Heart left ventricle (tissue), 16 donors: Measurements from ENCODE around the gene LMTK3. TPM values are rescaled to one million over a fixed set of nuclear protein-coding genes. Genes with fewer than 3 reads are reported as not detected.
"Not testable (repeated sequence)": the region's sequence is repeated elsewhere in the genome, so short reads cannot be mapped to it uniquely, and the experiment has no call there.

ENCODE experiments used
- ATAC-seq, 4 donors: fragments of 200-7000 bp; cut with Tn5 transposase; one replicate each; pipeline ENCODE4 v1.9.1; 2020 to 2022; ENCODE audit warnings: moderate library complexity in 4 of 4, mild to moderate bottlenecking in 3 of 4, moderate number of reproducible peaks in 1 of 4
- DNase-seq, 5 donors: peaks; one replicate each; pipeline ENCODE4 v3.0.0-alpha.2; 2020
- H3K27ac ChIP-seq, 12 donors: fragments of 200-600 bp; sonication (generic) in 4 of 12; one replicate each; pipeline versions ENCODE4 v1.5.0 to v1.8.0; 2016 to 2022; ENCODE audit warnings: mild to moderate bottlenecking in 2 of 12
- H3K27me3 ChIP-seq, 9 donors: fragments of 200-600 bp; sonication (generic) in 2 of 9; one replicate each; pipeline versions ENCODE4 v1.5.1 to v1.8.0; 2016 to 2022; ENCODE audit warnings: mild to moderate bottlenecking in 3 of 9
- H3K36me3 ChIP-seq, 9 donors: fragments of 200-600 bp; sonication (generic) in 2 of 9; one replicate each; pipeline versions ENCODE4 v1.5.0 to v1.8.0; 2018 to 2022; ENCODE audit warnings: mild to moderate bottlenecking in 2 of 9
- H3K4me1 ChIP-seq, 12 donors: fragments of 200-600 bp; sonication (generic) in 4 of 12; one replicate each; pipeline versions ENCODE4 v1.5.0 to v1.8.0; 2016 to 2022; ENCODE audit warnings: mild to moderate bottlenecking in 3 of 12
- H3K4me3 ChIP-seq, 12 donors: fragments of 200-600 bp; sonication (generic) in 4 of 12; one replicate each; pipeline versions ENCODE4 v1.5.0 to v1.8.0; 2017 to 2022; ENCODE audit warnings: mild to moderate bottlenecking in 9 of 12, moderate library complexity in 4 of 12
- H3K9me3 ChIP-seq, 12 donors: fragments of 200-600 bp; sonication (generic) in 4 of 12; one replicate each; pipeline versions ENCODE4 v1.5.0 to v1.8.0; 2016 to 2022; ENCODE audit warnings: mild to moderate bottlenecking in 1 of 12
- CTCF ChIP-seq, 12 donors: fragments of 200-600 bp; sonication (generic) in 4 of 12; IDR thresholded peaks; one replicate each; pipeline versions ENCODE4 v1.5.0 to v1.8.0; 2018 to 2022; ENCODE audit warnings: antibody characterized with exemption in 12 of 12, mild to moderate bottlenecking in 5 of 12
- POLR2A ChIP-seq, 2 donors: fragments of 450-650 bp; IDR thresholded peaks; one replicate each; pipeline ENCODE4 v1.6.1; 2017; ENCODE audit warnings: antibody characterized with exemption in 2 of 2, mild to moderate bottlenecking in 2 of 2, moderate library complexity in 2 of 2
- WGBS, 4 donors: extraction: QIAGEN DNeasy Blood & Tissue Kit in 2 of 4; methylation state at CpG; one replicate each; pipeline versions ENCODE4 v1.1.5 to v1.1.7; 2013 to 2018; 5-methylcytosine and 5-hydroxymethylcytosine counted together
- intact Hi-C, 10 donors: fragments of 100-400 bp; cut with DNase I; formaldehyde crosslinking; loops; one replicate each; pipeline versions ENCODE4 v1.11.1 to v1.14.2; 2022
- polyA plus RNA-seq, 2 donors: library from polyadenylated mRNA; stranded (reverse); fragments of 200-250 nt; gene quantifications; one replicate each; pipeline ENCODE4 v1.2.3, GENCODE V29; 2013
- total RNA-seq, 9 donors: library from RNA; depleted of rRNA in 2 of 9; stranded (reverse); fragments of >200 nt in 2 of 9; fragmentation: NEBNext Ultra II Directional in 3 of 9; extraction: Animal tissue kit (Norgen Biotek cat#: 25700) in 3 of 9; gene quantifications; one replicate each; pipeline versions ENCODE4 v1.1.0 to v1.2.4, GENCODE V29; 2016 to 2023
- donor health status: ischemic (EF 13 %, LVEDD 7.1; RV severe dilation, severe dysfunction).
- donor health status: healthy with polysubstance abuse.
- donor health status: DM: no; HTN: yes; CAD: no.
- donor health status: DM: no; HTN: no; CAD: no.
- donor health status: ischemic (EF 25% LVEDD 6.9; RV normal size, moderate dysfunction).
- donor health status: ischemic (EF 25% LVEDD 5.7; RV mildly dilated, moderate dysfunction).
- donor health status: healthy.
- donor health status: DM: yes; HTN: yes; CAD: no.
- donor health status: ischemic (EF 35%, LVEDD 5.7; RV mildly dilated, moderate dysfunction).
- donor health status: nonischemic (EF 11% LVEDD 7.7; RV severe dilation, severe dysfunction).
- donor health status: DM: yes; HTN: yes; CAD: no.
- donor health status: PGD.
- donor health status: ischemic (EF 29% LVEDD 5.4; RV normal size, mild dysfunction).
- donor health status: nonischemic (EF 23%, LVEDD 6.1; RV moderate dilation, normal function).

LMTK3 gene
- total and polyA plus RNA-seq, 11 donors: 0.19 to 1.9 (median 1.3) TPM

- TF ChIP-seq CTCF (IDR thresholded peaks at IDR 0.05) (no peak), POLR2A (IDR thresholded peaks at IDR 0.05) (no peak)
- ATAC-seq: no peak
- no peak overlapping the region for H3K27ac ChIP-seq
- intact Hi-C loops: no loop called here
- WGBS, 4 donors: 93 to 97% (median 95%) methylated on average over 4 of the region's 4 CpGs
- peak in 1 of 5 donors; percentile 7 for DNase-seq
- no peaks in the 10 kb centered on the region for H3K4me1 ChIP-seq
- peaks cover 0 to 4% (median 0%) of the 10 kb centered on the region in 9 donors for H3K27me3 ChIP-seq
- peaks cover 0 to 51% (median 25%) of the 10 kb centered on the region in 12 donors for H3K9me3 ChIP-seq
- H3K4me3 ChIP-seq: no peak overlapping the region
- H3K36me3 ChIP-seq: no peaks in the 10 kb centered on the region
Measured at GRCh38 chr19:48529156-48529555, 17.5 kb upstream of the LMTK3 start.

GRCh38 chr19:48524732-48525131 is 13.1 kb upstream of the LMTK3 start:
- TF ChIP-seq POLR2A (IDR thresholded peaks at IDR 0.05): no peak
- TF ChIP-seq CTCF (IDR thresholded peaks at IDR 0.05): no peak
- intact Hi-C loops: no loop called here
- ATAC-seq (no peak), DNase-seq (peak in 1 of 5 donors; percentile 10)
- 90 to 95% (median 95%) methylated on average over 5 of the region's 5 CpGs for WGBS, 4 donors
- peaks cover 0 to 53% (median 27%) of the 10 kb centered on the region in 12 donors for H3K9me3 ChIP-seq
- no peaks in the 10 kb centered on the region for H3K4me1 ChIP-seq
- H3K4me3 ChIP-seq: no peak overlapping the region
- no peaks in the 10 kb centered on the region for H3K27me3 ChIP-seq
- no peaks in the 10 kb centered on the region for H3K36me3 ChIP-seq
- no peak overlapping the region for H3K27ac ChIP-seq

GRCh38 chr19:48524221-48524620 is 12.6 kb upstream of the LMTK3 start:
- no peak for ATAC-seq
- intact Hi-C loops: no loop called here
- no peak overlapping the region for H3K4me3 ChIP-seq
- DNase-seq: peak in 1 of 5 donors; percentile 3
- no peak for TF ChIP-seq POLR2A (IDR thresholded peaks at IDR 0.05)
- no peak for TF ChIP-seq CTCF (IDR thresholded peaks at IDR 0.05)
- WGBS, 4 donors: 76 to 100% (median 82%) methylated on average over 2 of the region's 2 CpGs
- H3K4me1 ChIP-seq: no peaks in the 10 kb centered on the region
- no peaks in the 10 kb centered on the region for H3K36me3 ChIP-seq
- peaks cover 0 to 48% (median 26%) of the 10 kb centered on the region in 12 donors for H3K9me3 ChIP-seq
- no peaks in the 10 kb centered on the region for H3K27me3 ChIP-seq
- H3K27ac ChIP-seq: no peak overlapping the region

- H3K27me3 ChIP-seq: no peaks in the 10 kb centered on the region
- TF ChIP-seq POLR2A (IDR thresholded peaks at IDR 0.05) (no peak), CTCF (IDR thresholded peaks at IDR 0.05) (no peak)
- DNase-seq (no peak), ATAC-seq (no peak)
- intact Hi-C loops: no loop called here
- H3K4me1 ChIP-seq: no peaks in the 10 kb centered on the region
- H3K27ac ChIP-seq: no peak overlapping the region
- no peaks in the 10 kb centered on the region for H3K36me3 ChIP-seq
- peaks cover 0 to 13% (median 7%) of the 10 kb centered on the region in 12 donors for H3K9me3 ChIP-seq
- H3K4me3 ChIP-seq: no peak overlapping the region
- WGBS, 4 donors: 63 to 80% (median 76%) methylated on average over 4 of the region's 4 CpGs
Measured at GRCh38 chr19:48520134-48520533, 8.5 kb upstream of the LMTK3 start.

GRCh38 chr19:48519426-48519825 is 7.8 kb upstream of the LMTK3 start:
- 89 to 94% (median 90%) methylated on average over 4 of the region's 4 CpGs for WGBS, 4 donors
- ATAC-seq, H3K27ac ChIP-seq, H3K36me3 ChIP-seq, H3K4me3 ChIP-seq, DNase-seq, H3K9me3 ChIP-seq, intact Hi-C loops, H3K27me3 ChIP-seq, H3K4me1 ChIP-seq: not testable (repeated sequence)
